DND-41 (cell line): Measurements from ENCODE around the gene ERBB2.

Experiments
- ATAC-seq: fragments of 200-7000 bp; cut with Tn5 transposase; 3 replicates; pipeline ENCODE4 v1.9.1; 2021; ENCODE audit warnings: low read depth; ENCODE audit not compliant: insufficient read depth
- DNase-seq: peaks from one replicate; pipeline ENCODE4 v3.0.0-alpha.2; 2020
- H2AFZ ChIP-seq: 2 replicates; pipeline ENCODE4 v1.6.0; 2012; ENCODE audit warnings: low read depth, low read length
- H3K27ac ChIP-seq: 2 replicates; pipeline ENCODE4 v1.5.1; 2012; ENCODE audit warnings: low read length, inconsistent platforms
- H3K27me3 ChIP-seq: fragments of 200-600 bp; sonication (generic); 2 replicates; pipeline ENCODE4 v1.6.0; 2012; ENCODE audit warnings: low read length, mild to moderate bottlenecking, inconsistent platforms; ENCODE audit not compliant: insufficient read depth, poor library complexity
- H3K36me3 ChIP-seq: 2 replicates; pipeline ENCODE4 v1.5.1; 2012; ENCODE audit warnings: low read length, inconsistent platforms; ENCODE audit not compliant: insufficient read depth
- H3K4me1 ChIP-seq: 2 replicates; pipeline ENCODE4 v1.5.1; 2012; ENCODE audit warnings: mild to moderate bottlenecking, low read length; ENCODE audit not compliant: insufficient read depth
- H3K4me2 ChIP-seq: 2 replicates; pipeline ENCODE4 v1.6.0; 2012; ENCODE audit warnings: mild to moderate bottlenecking, moderate library complexity, low read length, inconsistent platforms; ENCODE audit not compliant: insufficient read depth
- H3K4me3 ChIP-seq, 2 experiments: fragments of 200-600 bp in 1 of 2; shearing (Covaris generic) in 1 of 2; 2 replicates each; pipeline ENCODE4 v1.5.1; 2012 to 2016; ENCODE audit warnings: inconsistent platforms in 2 of 2, low read length in 2 of 2, mild to moderate bottlenecking in 2 of 2, low read depth in 1 of 2, moderate library complexity in 1 of 2
- H3K79me2 ChIP-seq: 2 replicates; pipeline ENCODE4 v1.6.0; 2012; ENCODE audit warnings: low read length, inconsistent platforms; ENCODE audit not compliant: insufficient read depth
- H3K9ac ChIP-seq: 2 replicates; pipeline ENCODE4 v1.6.0; 2012; ENCODE audit warnings: low read depth, mild to moderate bottlenecking, inconsistent platforms, low read length, moderate library complexity
- H3K9me3 ChIP-seq: 2 replicates; pipeline ENCODE4 v1.5.1; 2012; ENCODE audit warnings: low read length, moderate library complexity, mild to moderate bottlenecking, inconsistent platforms; ENCODE audit not compliant: insufficient read depth, severe bottlenecking
- H4K20me1 ChIP-seq: 2 replicates; pipeline ENCODE4 v1.6.0; 2012; ENCODE audit warnings: low read length; ENCODE audit not compliant: insufficient read depth
- CTCF ChIP-seq: IDR thresholded peaks from 2 replicates; pipeline ENCODE4 v1.5.1; 2012; ENCODE audit warnings: borderline replicate concordance, low read length, moderate library complexity, mild to moderate bottlenecking; ENCODE audit not compliant: poor library complexity, severe bottlenecking; ENCODE audit errors: extremely low read depth
- EZH2 ChIP-seq: IDR thresholded peaks from 3 replicates; pipeline ENCODE4 v1.6.1; 2012; ENCODE audit warnings: borderline replicate concordance, low read depth, mild to moderate bottlenecking, moderate library complexity, low read length, inconsistent platforms; ENCODE audit not compliant: severe bottlenecking

Gene ERBB2

DNA sequence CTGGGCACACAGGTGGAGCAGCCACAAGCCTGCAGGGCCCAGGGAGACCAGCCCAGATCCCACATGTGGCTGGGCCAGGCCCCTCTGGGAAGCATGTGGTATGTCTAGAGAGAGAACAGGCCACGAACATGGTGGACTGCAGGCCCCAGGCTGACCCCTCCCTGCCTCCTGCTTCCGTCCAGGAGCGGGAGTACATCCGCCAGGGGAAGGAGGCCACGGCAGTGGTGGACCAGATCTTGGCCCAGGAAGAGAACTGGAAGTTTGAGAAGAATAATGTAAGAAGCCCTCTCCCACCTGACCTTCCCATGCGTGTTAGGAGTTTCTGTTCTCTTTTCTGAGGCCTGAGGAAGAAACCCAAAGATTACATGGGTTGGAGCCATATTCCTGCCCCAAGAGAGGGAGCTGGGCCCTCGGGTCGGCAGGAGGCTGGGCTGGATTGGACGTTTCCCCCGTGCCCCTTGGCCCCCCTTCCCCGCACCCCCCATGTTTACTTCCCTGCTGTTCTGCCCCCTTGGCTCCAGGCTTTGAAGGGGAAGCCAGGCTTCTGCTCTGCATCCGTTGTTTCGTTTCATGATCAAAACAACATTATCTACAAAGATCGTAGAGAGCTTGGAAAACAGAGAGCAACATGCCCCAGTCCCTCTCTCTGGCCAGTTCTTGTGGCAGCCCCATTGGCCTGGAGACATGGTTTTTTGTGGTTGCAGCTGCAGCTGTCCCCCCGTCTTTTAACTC, 40.4 kb upstream of the ERBB2 start:
- Histone ChIP-seq H3K27ac (no peak overlapping the region), H3K9ac (no peak overlapping the region), H3K4me2 (no peak overlapping the region), H3K79me2 (peaks cover 6% of the 10 kb centered on the region; the same call in 1 of the 2 replicates), H3K4me3 (no peak overlapping the region), H3K4me1 (no peaks in the 10 kb centered on the region), H2AFZ (no peak overlapping the region), H4K20me1 (peaks cover 23% of the 10 kb centered on the region), H3K36me3 (peaks cover 68% of the 10 kb centered on the region), H3K9me3 (no peaks in the 10 kb centered on the region), H3K27me3 (no peaks in the 10 kb centered on the region)
- no peak for TF ChIP-seq EZH2
- TF ChIP-seq CTCF, result no peak
- DNase-seq (no peak), ATAC-seq (no peak)

DNA sequence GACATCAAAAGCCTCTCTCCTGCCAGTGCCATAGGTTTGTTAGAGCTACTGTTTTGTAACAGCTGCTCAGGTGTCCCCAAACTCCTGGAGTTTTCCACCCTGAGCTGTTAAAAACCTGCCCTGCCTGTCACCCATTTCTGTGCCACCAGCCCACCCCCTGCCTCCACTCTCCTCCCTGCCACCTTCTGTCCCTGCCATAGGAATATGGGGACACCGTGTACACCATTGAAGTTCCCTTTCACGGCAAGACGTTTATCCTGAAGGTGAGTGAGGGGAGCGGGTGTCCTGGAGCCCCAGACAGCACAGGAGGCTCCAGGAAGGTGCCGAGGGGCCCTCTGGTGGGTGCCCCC, 39.9 kb upstream of the ERBB2 start:
- H3K4me1 ChIP-seq, result no peaks in the 10 kb centered on the region
- no peak overlapping the region for H3K4me3 ChIP-seq
- H2AFZ ChIP-seq, result no peak overlapping the region
- H3K36me3 ChIP-seq, result peaks cover 62% of the 10 kb centered on the region
- no peaks in the 10 kb centered on the region for H3K9me3 ChIP-seq
- H3K4me2 ChIP-seq, result no peak overlapping the region
- DNase-seq (no peak), ATAC-seq (no peak)
- TF ChIP-seq CTCF (no peak), EZH2 (no peak)
- H3K9ac ChIP-seq, result no peak overlapping the region
- peaks cover 20% of the 10 kb centered on the region for H4K20me1 ChIP-seq
- H3K27me3 ChIP-seq, result no peaks in the 10 kb centered on the region
- H3K27ac ChIP-seq, result no peak overlapping the region
- 0 out of 2 replicates have a peak, but pooled peaks cover under 1% of the 10 kb centered on the region for H3K79me2 ChIP-seq

DNA sequence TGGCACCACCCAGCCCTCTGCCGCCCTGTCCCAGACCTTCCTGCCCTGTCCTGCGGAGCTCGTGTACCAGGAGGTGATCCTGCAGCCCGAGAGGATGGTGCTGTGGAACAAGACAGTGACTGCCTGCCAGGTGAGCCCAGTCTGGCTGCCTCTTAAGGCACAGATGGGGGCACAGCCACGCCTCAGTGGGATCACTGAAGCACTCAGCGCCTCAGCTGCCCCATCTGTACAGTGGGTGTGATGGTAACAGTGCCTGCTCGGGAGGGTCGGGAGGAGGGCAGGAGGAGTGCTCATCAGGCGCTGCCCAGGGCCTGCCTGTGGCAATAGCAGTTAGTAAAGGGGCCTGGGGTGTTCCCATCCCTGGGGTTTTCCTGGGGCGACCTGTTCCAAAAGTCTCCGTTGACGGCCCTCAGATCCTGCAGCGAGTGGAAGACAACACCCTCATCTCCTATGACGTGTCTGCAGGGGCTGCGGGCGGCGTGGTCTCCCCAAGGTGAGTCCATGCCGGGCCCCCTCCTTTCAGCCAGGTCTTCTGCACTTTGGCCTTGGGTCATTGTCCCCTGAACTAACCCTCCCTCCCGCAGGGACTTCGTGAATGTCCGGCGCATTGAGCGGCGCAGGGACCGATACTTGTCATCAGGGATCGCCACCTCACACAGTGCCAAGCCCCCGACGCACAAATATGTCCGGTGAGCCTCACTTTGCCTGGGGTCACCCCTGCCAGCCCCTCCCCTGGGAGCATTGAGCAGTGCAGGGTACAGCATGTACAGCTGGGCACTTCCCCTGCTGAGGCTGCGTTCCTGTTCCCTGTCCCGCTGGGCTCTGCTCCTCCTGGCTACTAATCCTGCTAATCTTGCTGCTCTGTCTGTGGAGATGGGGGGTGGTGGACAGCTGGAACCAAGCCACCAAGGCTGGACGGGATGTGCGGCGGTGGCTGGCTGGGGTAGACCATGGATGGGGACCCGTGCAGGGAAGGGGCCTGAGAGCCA, 39.2 kb upstream of the ERBB2 start:
- TF ChIP-seq CTCF (no peak), EZH2 (no peak)
- Histone ChIP-seq H3K36me3 (peaks cover 61% of the 10 kb centered on the region), H3K9me3 (no peaks in the 10 kb centered on the region), H4K20me1 (peaks cover 22% of the 10 kb centered on the region), H3K4me1 (no peaks in the 10 kb centered on the region), H3K27ac (no peak overlapping the region), H3K27me3 (no peaks in the 10 kb centered on the region), H3K4me2 (no peak overlapping the region), H3K79me2 (no peaks in the 10 kb centered on the region), H3K4me3 (no peak overlapping the region), H3K9ac (no peak overlapping the region), H2AFZ (no peak overlapping the region)
- ATAC-seq (no peak), DNase-seq (no peak)
